ENCODE results near the gene FGR. TPM values are rescaled to one million over a fixed set of nuclear protein-coding genes. Genes with fewer than 3 reads are reported as not detected.

The FGR gene
- total and polyA plus RNA-seq, 11 donors = 1.1 to 25.9 (median 3.3) TPM

DNA sequence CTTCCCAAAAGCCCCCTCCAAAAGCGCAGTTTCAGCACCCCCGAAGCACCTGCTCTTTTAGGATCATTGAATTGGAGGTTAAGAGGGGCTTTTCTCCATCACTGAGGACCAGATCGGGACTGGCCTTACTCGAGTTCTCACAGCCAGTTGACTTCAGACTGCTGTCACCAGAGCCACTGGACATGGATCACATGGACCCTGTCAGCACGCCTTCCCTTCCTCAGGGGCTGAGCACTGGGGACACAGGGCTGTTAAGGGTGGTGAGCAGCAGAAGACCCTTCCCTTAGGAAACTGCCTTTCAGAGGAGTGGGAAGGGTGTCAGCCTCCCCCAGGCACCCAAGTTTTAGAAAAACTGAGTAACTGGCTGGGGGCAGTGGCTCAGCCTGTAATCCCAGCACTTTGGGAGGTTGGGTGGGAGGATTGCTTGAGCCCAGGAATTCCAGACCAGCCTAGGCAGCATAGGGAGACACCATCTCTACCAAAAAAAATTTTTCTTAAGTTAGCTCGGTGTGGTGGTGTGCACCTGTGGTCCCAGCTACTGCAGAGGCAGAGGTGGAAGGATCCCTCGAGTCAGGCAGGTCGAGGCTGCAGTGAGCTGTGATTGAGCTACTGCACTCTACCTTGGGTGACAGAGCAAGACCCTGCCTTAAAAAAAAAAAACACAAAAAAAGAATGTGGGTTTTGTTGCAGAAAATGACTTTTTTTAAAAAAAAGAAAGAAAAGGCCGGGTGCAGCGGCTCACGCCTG, 584 bp upstream of the FGR start:
- no peaks in the 10 kb centered on the region for H3K9me3 ChIP-seq
- H3K27ac ChIP-seq = peak overlapping the region in 10 of 12 donors; percentile 46 to 92 (median 85)
- intact Hi-C loops (cut with DNase I) = no loop called here
- peak overlapping the region in 3 of 12 donors; percentile 55 to 66 (median 60) for H3K4me3 ChIP-seq
- WGBS, 4 donors = 81 to 94% (median 84%) methylated on average over 11 of the region's 11 CpGs
- H3K27me3 ChIP-seq = peaks cover 0 to 5% (median 0%) of the 10 kb centered on the region in 9 donors
- no peak for ATAC-seq
- TF ChIP-seq CTCF (IDR thresholded peaks at IDR 0.05) (no peak), POLR2A (IDR thresholded peaks at IDR 0.05) (no peak)
- H3K4me1 ChIP-seq = peaks cover 3 to 60% (median 34%) of the 10 kb centered on the region in 12 donors
- no peaks in the 10 kb centered on the region for H3K36me3 ChIP-seq
- no peak for DNase-seq

GRCh38 chr1:27634177-27634984, 604 bp downstream of the FGR start:
- Histone ChIP-seq H3K4me3 (peak overlapping the region; percentile 19 to 66 (median 54)), H3K4me1 (peaks cover 10 to 72% (median 45%) of the 10 kb centered on the region in 12 donors), H3K27ac (peak overlapping the region; percentile 80 to 92 (median 85)), H3K27me3 (peaks cover 0 to 5% (median 0%) of the 10 kb centered on the region in 9 donors), H3K9me3 (no peaks in the 10 kb centered on the region), H3K36me3 (no peaks in the 10 kb centered on the region)
- DNase-seq = peak; percentile 74 to 88 (median 76)
- ATAC-seq = peak; percentile 22 to 67 (median 66)
- peak in 1 of 2 donors; percentile 60 for TF ChIP-seq POLR2A (IDR thresholded peaks at IDR 0.05)
- peak in 2 of 12 donors; percentile 11 to 18 for TF ChIP-seq CTCF (IDR thresholded peaks at IDR 0.05)
- 6 to 15% (median 10%) methylated on average over 35 to 63 of the region's 63 CpGs for WGBS, 4 donors
- intact Hi-C loops (cut with DNase I) = no loop called here

DNA sequence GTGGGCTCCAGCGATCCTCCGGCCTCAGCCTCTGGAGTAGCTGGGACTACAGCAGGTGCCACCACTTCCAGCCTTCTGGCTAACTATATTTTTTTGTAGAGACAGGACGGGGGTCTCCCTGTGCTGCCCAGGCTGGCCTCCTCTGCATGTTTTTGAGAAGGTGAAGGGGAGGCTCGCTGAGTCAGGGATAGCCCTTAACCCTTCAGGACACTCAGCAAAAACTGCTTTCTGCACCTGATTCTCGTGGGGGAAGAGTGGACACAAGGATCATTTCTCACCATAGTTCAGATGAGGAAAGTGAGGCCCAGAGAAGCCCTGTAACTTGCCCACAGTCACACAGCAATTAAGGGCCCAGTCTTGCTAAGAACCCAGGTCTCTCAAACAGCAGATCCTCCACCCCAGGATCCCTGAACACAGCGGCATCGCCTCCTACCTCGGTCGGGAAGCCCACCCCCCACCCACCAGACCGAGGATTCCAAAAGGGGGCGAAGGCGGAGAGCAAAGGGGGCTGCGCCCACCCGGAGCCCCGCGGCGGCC, 1.3 kb downstream of the FGR start:
- Histone ChIP-seq H3K9me3 (no peaks in the 10 kb centered on the region), H3K4me1 (peaks cover 11 to 79% (median 52%) of the 10 kb centered on the region in 12 donors), H3K36me3 (no peaks in the 10 kb centered on the region), H3K27ac (peak overlapping the region; percentile 80 to 92 (median 85)), H3K27me3 (peaks cover 0 to 5% (median 0%) of the 10 kb centered on the region in 9 donors), H3K4me3 (peak overlapping the region; percentile 19 to 66 (median 54))
- no peak for TF ChIP-seq CTCF (IDR thresholded peaks at IDR 0.05)
- no peak for TF ChIP-seq POLR2A (IDR thresholded peaks at IDR 0.05)
- ATAC-seq (no peak), DNase-seq (no peak)
- intact Hi-C loops (cut with DNase I) = no loop called here
- WGBS, 4 donors = 29 to 36% (median 31%) methylated on average over 12 to 17 of the region's 17 CpGs

DNA sequence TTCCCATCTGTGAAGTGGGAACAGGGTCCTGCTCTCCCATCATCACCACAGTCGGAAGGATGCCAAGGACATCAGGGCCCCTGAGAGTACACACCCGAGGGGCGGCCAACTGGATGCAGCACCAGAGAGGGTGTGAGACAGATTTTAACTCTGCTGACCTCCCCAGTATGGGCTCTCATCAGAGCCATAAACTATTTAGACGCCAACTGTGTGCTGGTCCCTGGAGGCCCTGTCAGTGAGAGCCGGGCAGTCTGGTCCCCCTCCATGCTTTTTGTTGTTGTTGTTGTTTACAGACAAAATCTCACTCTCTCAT, 1.7 kb downstream of the FGR start:
- ATAC-seq = no peak
- TF ChIP-seq POLR2A (IDR thresholded peaks at IDR 0.05) = no peak
- TF ChIP-seq CTCF (IDR thresholded peaks at IDR 0.05) = no peak
- Histone ChIP-seq H3K27ac (peak overlapping the region; percentile 80 to 92 (median 85)), H3K4me3 (peak overlapping the region in 2 of 12 donors; percentile 35 to 66), H3K36me3 (no peaks in the 10 kb centered on the region), H3K9me3 (no peaks in the 10 kb centered on the region), H3K27me3 (peaks cover 0 to 5% (median 0%) of the 10 kb centered on the region in 9 donors), H3K4me1 (peaks cover 13 to 82% (median 55%) of the 10 kb centered on the region in 12 donors)
- intact Hi-C loops (cut with DNase I) = no loop called here
- DNase-seq = no peak
- 73 to 78% (median 74%) methylated on average over 5 of the region's 5 CpGs for WGBS, 4 donors

Data from heart left ventricle (tissue), 16 donors.